HG02763 (cell line): Measurements from ENCODE around the gene NUDCD3.
A peak's percentile ranks its signal among the peaks of the same experiment; 100 is the strongest.

Source experiments
- ATAC-seq: cut with Tn5 transposase; IDR thresholded peaks from one replicate; pipeline ENCODE4 v1.9.1; 2021; ENCODE audit warnings: mild to moderate bottlenecking, moderate library complexity; ENCODE audit not compliant: unreplicated experiment

The NUDCD3 gene

DNA sequence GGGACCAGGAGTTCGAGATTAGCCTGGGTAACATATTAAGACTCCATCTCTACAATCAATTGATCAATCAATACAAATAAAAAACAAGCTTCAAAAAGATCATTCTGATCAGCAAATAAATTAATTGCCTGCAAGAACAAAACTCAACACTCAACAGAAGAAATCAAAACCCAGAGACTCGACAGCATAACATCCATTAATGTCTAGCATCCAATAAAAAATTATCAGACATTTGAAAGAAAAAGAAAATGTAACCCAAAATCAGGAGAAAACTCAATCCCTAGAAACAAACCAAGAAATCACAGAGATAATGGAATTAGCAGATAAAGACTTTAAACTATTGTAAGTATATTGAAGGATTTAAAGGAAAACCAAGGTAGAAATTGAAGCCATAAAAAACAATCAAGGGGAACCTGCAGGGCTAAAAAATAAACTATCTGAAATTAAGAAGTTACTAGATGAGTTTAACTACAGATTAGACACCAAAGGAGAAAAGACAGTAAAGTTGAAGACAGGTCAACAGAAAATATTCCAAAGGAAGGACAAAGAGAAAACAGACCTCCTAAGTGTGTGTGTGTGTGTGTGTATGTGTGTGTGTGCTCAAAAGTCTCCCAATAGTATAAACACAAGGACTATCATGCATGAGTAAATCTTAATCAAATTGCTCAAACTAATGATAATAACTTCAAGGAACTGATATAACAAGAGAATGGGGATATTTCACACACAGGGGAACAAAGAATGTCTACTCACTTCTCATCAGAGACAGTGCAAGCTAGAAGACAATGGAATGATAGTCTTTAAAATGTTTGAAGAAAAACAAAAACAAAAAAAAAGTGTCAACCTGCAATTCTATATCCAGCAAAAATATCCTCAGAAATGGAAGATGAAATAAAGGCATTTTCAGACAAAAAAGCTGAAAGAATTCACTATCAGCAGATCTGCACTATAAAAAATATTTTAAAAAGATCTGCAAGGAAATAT, 7.7 kb downstream of the NUDCD3 start:
- ATAC-seq = no peak

DNA sequence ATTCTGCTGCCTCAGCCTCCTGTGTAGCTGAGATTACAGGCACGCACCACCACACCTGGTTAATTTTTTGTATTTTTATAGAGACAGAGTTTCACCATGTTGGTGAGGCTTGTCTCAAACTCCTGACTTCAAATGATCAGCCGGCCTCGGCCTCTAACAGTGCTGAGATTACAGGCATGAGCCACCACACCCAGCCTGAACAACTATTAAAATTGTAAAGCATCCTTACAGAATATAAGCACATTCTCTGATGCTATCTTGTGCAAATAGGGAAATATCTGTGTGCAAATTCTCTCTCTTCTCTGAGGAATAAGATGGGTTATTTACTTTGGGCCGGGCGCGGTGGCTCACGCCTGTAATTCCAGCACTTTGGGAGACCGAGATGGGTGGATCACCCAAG, 12.5 kb downstream of the NUDCD3 start:
- ATAC-seq = no peak

- ATAC-seq = peak; percentile 71
Measured at GRCh38 chr7:44477063-44477830, 13.2 kb downstream of the NUDCD3 start.

DNA sequence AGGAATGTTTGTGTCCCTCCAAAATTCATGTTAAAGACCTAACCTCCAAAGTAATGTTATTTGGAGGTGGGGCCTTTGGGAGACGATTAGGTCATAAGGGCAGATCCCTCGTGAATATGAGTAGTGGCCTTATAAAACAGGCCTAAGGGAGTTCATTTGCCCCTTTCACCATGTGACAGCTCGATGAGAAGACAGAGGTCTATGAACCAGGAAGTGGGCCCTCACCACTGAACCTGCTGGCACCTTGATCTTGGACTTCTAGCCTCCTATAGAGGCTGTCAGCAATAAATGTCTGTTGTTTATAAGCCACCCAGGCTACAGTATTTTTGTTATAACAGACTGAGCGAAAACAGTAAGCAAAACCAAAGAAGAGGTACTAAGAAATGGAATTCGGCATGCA, 14.1 kb downstream of the NUDCD3 start:
- no peak for ATAC-seq

DNA sequence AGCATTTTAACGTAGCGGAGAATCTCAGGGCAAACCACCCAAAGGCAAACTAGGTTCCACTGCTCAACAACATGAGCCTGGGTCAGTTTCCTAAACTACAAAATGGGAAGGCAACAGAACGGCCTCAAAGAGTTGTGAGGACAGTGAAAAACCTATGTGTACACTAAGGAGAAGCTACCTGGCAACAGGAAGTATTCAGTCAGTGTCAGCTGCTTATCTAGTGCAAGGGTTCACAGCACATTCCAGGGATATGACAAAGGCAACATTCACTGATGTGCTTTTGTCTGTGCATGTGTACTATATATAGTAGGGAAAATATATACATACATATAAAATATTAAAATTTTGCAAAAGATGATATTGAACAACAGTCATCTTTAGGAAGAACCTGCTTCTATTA, 17.2 kb downstream of the NUDCD3 start:
- ATAC-seq = no peak

- no peak for ATAC-seq
Measured at GRCh38 chr7:44472843-44473242, 17.6 kb downstream of the NUDCD3 start.

DNA sequence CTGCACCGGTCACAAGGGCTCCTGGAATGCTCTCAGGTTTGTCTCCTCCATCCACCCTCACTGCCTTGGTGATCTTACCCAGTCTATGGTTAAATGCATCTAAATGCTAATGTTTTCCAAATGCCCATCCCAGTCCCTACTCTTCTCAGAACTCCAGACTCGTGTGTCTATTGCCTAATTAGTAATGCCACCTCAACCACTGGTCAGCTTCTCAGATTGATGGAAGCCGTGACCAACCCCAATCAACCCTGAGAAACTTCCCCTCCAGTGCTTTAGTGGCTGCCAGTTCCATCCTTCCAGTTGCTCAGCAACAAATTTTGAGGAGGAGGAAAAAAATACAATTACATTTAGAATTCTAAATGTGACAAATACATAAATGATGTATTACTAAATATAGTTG, 18.6 kb downstream of the NUDCD3 start:
- no peak for ATAC-seq

- ATAC-seq = no peak
Measured at GRCh38 chr7:44471436-44471835, 19.0 kb downstream of the NUDCD3 start.

- no peak for ATAC-seq
Measured at GRCh38 chr7:44470628-44471245, 19.7 kb downstream of the NUDCD3 start.

DNA sequence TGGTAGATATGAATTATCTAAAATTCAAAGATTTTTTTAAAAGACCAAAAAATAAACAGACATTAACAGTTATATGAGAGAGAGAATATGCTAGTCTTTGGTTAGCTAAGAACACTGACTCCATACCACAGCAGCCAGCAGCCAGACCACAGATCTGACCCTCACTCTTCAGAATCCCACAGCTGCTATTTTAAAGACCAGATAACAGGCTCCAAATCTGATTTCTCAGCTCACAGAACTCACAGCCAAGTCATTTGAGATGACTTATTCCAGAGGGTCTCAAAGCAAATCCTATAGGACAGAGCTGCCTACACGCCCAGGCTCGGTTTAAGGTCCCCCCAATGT, 20.4 kb downstream of the NUDCD3 start:
- ATAC-seq = no peak

DNA sequence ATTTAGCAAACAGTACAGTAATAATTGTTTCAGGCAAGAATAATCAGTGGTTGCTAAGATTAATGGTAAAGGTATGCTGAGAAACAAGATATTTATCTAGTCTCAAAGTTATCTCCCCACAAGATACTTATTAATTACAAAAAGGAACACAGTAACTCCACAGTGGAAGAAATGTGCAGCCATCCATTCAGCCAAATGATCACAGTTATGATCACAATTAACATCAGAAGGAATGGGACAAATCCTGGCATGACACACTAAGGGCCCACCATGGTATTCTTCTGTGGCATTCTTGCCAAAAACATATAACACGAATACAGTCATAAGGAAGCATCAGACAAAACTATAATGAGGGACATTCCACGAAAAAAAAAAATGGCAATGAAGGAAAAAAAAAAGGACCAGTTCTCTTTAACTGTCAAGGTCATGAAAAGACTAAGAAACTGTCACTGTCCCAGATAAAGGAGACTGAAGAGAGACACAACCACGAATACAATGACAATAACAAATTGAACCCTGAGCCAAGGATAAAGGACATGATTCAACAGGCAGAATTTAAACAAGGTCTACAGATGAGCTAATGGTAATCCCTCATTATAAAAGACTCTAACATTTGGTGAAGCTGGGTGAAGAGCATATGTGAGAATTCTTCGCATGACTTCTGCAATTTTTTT, 20.9 kb downstream of the NUDCD3 start:
- ATAC-seq = no peak

DNA sequence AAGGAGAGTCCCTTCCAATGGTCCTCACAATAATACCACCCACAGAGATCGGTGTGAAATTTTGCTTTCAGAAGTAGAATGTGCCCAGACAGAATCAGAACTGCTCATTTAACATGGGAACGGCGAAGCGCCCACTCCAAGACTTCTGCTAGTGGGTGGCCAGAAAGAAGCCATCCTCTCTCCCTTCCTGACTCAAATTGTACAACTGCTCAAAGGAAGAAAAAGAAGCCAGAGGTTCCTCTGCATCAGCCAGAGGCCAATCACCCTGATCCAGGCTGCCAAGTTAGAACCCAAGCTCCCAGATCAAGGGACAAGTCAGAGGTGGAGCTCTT, 23.3 kb downstream of the NUDCD3 start:
- ATAC-seq = no peak

DNA sequence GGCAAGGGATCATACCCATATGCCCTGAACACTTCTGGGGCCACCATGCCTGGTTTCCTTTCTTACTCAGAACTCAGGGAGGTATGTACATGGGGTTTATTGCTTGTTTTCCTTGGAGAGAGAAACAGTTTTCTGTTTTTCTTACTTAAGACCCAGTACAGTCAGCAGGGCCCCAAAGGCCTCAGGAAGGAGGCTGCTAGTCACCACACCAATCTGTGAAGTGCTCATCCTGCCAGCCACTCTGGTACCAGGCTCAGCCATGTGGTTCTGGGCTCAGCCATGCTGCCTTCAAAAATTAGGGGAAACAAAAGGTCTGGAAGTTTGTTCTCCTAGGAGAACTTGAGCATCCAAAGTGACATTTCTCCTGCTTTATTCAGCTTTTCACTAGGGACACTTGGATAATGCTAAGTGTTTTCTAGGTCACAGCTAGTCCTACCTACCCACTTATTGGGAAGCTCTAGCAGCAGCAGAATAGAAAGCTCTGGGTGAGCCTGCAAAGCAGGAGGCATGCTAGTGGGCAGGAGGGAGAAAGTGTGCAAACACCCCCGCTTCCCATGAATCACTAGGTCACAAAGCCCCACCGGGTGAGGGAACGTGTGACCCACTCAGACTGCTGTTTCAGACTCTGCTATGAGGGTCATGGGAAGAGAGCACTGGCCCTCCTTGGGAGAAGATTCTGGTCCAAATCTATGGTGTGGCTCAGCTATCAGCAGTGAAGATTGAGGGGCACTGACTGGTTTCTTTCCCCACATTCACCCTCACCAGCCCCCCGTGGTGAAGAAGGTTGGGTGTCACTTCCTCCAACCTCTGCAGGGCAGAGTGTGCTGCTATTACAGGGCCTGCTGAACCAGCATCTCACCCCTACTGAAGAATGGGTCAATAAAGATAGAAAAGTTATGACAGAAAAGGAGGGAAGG, 23.9 kb downstream of the NUDCD3 start:
- no peak for ATAC-seq

DNA sequence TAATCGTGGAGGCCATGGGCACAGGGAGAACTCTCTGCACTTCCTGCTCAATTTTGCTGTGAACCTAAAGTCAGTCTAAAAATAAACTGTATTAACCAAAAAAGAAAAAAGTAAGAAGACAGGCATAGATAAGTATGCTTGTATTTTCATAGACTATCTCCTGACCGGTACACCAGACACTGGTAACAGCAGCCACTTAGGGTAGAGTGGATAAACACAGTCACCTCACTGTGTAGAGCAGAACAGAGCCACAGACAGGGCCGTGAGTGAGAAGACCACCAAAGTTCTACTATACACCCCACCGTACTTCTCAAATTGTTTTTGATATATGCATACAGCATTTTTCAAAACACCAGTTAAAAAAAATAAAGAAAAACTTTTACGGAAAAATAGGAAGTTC, 25.0 kb downstream of the NUDCD3 start:
- no peak for ATAC-seq

DNA sequence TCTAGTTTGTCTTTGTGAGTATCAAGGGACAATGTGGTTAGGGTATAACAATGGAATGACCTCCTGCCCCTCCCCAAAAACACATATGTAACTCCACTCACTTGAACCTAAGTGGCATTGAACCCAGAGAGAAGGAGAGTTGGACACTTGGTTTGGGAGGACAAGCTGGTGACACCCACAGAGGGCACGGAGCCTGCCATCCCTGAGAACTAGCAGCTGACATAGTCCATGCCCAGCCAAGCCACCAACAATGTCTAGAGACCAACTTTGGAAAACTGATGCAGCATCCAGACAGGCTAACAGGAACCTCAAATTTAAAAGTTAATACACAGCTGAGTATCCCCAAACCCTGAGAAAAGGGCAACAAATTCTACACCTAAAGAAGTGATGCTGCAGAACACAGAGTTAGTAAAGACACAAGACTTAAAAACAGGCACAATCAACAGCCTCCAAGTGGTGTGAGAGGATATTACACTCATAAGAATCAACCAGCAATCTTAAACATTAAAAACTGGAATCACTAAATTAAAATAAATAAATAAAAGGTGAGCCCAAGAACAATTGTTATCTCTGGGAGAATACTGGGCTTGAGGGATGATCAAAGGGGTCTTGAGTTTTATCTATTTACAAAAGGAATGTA, 27.2 kb downstream of the NUDCD3 start:
- no peak for ATAC-seq

GRCh38 chr7:44461387-44461786, 29.1 kb downstream of the NUDCD3 start:
- ATAC-seq = no peak

DNA sequence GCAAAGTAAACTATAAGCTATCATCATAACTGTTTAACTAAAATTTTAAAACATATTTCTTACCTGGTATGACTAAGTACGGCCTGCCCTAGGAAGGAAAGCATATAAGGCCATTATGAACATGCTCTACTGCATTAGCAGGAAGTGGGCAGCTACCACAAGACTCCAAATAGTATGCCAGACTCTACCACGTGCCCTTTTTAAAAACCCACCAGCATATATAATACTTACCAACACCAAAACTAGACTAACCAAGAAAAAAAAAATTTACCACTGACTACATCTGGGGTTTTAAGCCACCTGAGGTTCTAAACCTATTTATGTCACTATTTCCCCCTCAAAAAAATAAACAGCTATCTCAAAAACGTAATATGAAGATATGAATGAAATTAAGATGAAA, 30.1 kb downstream of the NUDCD3 start:
- peak; percentile 97 for ATAC-seq

DNA sequence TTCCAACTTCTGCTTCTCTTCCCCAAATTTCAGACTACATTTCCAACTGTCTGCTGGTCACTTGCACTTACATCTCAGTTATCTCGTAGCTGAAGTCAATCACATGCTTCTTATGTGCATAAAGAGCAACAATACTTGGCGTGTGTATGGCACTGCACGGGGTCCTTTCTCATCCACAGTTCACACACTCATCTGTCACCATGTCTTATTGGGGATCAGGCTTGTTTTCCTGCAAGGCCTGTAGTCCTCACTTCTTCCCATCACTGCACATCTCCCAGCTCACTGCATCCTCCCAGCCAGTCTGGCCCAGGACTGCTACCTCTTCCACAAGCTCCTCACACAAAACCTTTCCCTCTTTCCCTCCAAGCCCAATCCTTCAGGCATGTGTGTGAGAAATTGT, 35.3 kb downstream of the NUDCD3 start:
- no peak for ATAC-seq

GRCh38 chr7:44454348-44454747, 36.1 kb downstream of the NUDCD3 start:
- ATAC-seq = no peak

- ATAC-seq = no peak
Measured at GRCh38 chr7:44451123-44451522, 39.3 kb downstream of the NUDCD3 start.
